ENCODE measurements around the gene SLC35F3.

GRCh38 chr1:234265861-234266260 is 361.4 kb downstream of the SLC35F3 start:
- TF ChIP-seq CTCF (IDR thresholded peaks at IDR 0.05): no peak
- TF ChIP-seq POLR2A (IDR thresholded peaks at IDR 0.05): no peak

Measured in suprapubic skin (tissue), 3 donors.